H1 (cell line): ENCODE data around the gene AGTR1. TPM values are rescaled to one million over a fixed set of nuclear protein-coding genes. Genes with fewer than 3 reads are reported as not detected.

Experiments used
- POU5F1 ChIP-seq: IDR thresholded peaks from 2 replicates; pipeline ENCODE4 v1.6.1; 2011; ENCODE audit warnings: low read depth, mild to moderate bottlenecking, low read length, moderate library complexity
- SAP30 ChIP-seq: fragments of 300-600 bp; sonication (generic); IDR thresholded peaks from 2 replicates; pipeline ENCODE4 v1.7.1; 2012; ENCODE audit warnings: low read length, moderate library complexity, mild to moderate bottlenecking, inconsistent platforms; ENCODE audit not compliant: insufficient read depth, insufficient replicate concordance
- SIRT6 ChIP-seq: IDR thresholded peaks from one replicate; pipeline ENCODE4 v1.7.1; 2012; ENCODE audit warnings: low read length, inconsistent platforms
- polyA plus RNA-seq, 7 experiments: library from polyadenylated mRNA; depleted of rRNA in 3 of 7; stranded (reverse) in 5 of 7; unstranded in 2 of 7; fragments of >200 nt in 5 of 7; fragments of 200-250 nt in 2 of 7; gene quantifications; 1 replicate in 5 of 7; 2 replicates in 1 of 7; 4 replicates in 1 of 7; pipeline versions ENCODE4 v1.2.1 to v1.2.3, GENCODE V29; 2011 to 2013; ENCODE audit warnings: missing spikeins in 2 of 7, mixed read lengths in 2 of 7
- small RNA-seq: library from polyadenylated mRNA; stranded (forward); fragments of <200 nt; extraction: miRNeasy Mini kit (QIAGEN cat#:217004); gene quantifications from one replicate; pipeline ENCODE3, GENCODE V24; 2013; ENCODE audit not compliant: insufficient read depth
- total RNA-seq: library from RNA; stranded (reverse); fragmentation: NEBNext Ultra II Directional; extraction: Animal tissue kit (Norgen Biotek cat#: 25700); gene quantifications from 2 replicates; pipeline ENCODE4 v1.2.1, GENCODE V29; 2021

Gene AGTR1
- total and polyA plus RNA-seq, 2 of the 8 experiments (the other 6 are each of a cell fraction or from before 2014, with no cell fraction given): 0.03 TPM; not detected in 1

- TF ChIP-seq SIRT6 (no peak), SAP30 (no peak), POU5F1 (no peak)
Observed at GRCh38 chr3:148792516-148792915, 94.8 kb downstream of the AGTR1 start (continued).

Small RNA genes within 50 kb of the gene (small RNA-seq; reads per million reads assigned to genes)
- gene RPL38P1: not detected

Other genes with a start within 250 kb of the AGTR1 start
- not detected in 2 replicates for gene CPB1, start 129.9 kb downstream of the AGTR1 start, total RNA-seq
- not detected in 2 replicates for gene CPB1, start 129.9 kb downstream of the AGTR1 start, polyA plus RNA-seq (2011; rRNA removed)
- not detected in 2 replicates for gene CPA3, start 167.4 kb downstream of the AGTR1 start, total RNA-seq
- gene CPA3, start 167.4 kb downstream of the AGTR1 start, polyA plus RNA-seq (2011; rRNA removed): not detected in 2 replicates